ENCODE measurements around the gene SMIM43.
"Not testable (repeated sequence)": the region's sequence is repeated elsewhere in the genome, so short reads cannot be mapped to it uniquely, and the experiment has no call there.

The SMIM43 gene

DNA sequence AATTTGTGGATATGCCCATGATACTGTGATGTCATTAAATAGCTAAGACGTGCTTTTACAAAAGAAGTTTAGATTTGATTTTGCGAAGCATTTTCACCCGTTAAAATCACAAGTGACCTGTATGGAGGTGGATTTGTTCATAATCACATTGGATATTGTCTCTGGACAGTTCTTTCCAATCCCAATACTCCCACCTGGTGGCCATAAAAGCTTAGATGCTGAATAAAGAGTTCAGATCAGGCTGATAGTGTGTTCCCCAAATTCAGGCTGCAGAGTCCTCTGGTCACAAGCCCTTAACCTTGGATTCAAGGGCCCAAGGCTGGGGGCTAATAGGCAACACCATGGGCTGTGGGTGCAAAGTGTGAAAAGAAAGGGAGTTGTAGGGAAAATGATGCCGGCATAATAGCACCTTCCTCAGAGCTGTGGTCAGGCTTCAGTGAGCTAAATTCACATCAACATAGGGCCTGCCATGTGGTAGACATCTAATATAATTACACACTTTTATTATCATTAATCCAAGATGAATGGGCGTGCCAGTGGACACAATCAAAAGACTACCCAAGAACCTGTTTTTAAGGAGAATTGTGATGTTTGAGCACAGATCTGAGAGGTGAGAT is 28.1 kb downstream of the SMIM43 start:
- no peak for DNase-seq (ENCODE audit: low read depth)

DNA sequence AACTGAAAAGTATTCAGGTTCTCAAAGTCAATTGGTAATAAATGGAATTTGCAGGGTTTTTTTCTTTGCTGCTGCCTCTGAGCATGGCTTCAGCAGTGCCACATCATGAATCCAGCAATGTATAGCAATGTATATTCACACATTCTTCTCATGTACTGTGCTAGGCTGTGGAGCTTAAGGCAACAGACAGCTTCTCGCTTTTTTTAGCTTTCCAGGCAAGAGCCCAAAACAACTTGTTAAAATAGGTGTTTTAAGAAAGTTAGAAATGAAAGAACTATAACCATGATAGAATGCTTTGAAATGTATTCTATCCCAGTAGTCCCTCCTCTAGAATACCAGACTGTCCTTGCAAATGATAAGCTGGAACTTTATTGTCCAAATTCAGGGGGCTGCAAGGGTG is 30.4 kb downstream of the SMIM43 start:
- DNase-seq (ENCODE audit: low read depth): no peak

DNA sequence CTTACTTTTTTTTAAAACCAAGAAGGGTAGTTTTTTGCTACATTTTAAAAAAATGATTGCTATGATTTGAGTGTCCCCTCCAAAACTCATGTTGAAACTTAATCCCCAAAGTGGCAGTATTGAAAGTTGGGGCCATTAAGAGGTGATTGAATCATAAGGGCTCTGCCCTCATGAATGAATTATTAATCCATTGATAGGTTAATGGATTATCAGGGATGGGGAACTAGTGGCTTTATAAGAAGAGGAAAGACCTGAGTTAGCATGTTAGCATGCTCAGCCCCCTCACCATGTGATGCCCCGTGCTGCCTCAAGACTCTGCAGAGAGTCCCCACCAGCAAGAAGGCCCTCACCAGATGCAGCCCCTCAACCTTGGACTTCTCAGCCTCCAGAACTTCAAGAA is 31.0 kb downstream of the SMIM43 start:
- DNase-seq (ENCODE audit: low read depth): no peak

GRCh38 chr4:121729753-121730152 is 35.2 kb downstream of the SMIM43 start:
- not testable (repeated sequence) for DNase-seq (ENCODE audit: low read depth)

DNA sequence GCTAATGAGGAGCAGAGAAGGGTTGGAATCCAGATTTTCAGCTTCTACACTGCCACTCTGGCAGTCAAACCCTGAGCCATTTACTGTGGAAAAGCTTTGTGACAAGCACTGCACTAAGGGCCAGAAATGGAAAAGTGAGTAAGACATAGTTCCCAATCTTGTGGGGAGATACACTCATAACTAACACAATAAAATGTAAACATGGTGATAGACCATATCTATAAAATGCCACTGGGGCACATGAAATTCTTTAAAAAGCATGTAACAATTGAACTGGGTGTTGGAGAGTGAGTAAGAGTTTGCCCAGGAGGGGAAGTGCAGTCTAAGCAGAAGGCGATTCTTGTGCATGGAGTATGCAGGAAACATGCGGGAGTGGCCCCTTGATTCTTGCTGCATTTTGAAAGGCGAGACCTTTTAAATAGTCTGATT is 36.2 kb downstream of the SMIM43 start:
- no peak for DNase-seq (ENCODE audit: low read depth)

DNA sequence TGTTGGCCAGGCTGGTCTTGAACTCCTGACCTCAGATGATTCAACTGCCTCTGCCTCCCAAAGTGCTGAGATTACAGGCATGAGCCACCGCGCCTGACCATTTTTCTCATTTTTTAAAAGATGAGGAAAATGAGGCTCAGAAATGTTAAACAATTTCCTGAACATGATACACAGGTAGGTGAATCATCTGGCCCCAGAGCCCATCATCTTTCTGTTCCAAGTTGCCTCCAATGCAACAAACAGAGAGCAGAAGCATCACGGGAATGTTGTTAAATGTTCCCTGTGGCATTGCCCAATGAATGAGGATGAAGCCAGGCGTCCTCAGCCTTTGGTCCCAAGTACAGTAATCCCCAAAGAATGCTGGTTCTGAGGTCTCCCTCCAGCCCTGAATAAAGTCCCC is 36.9 kb downstream of the SMIM43 start:
- no peak for DNase-seq (ENCODE audit: low read depth)

DNA sequence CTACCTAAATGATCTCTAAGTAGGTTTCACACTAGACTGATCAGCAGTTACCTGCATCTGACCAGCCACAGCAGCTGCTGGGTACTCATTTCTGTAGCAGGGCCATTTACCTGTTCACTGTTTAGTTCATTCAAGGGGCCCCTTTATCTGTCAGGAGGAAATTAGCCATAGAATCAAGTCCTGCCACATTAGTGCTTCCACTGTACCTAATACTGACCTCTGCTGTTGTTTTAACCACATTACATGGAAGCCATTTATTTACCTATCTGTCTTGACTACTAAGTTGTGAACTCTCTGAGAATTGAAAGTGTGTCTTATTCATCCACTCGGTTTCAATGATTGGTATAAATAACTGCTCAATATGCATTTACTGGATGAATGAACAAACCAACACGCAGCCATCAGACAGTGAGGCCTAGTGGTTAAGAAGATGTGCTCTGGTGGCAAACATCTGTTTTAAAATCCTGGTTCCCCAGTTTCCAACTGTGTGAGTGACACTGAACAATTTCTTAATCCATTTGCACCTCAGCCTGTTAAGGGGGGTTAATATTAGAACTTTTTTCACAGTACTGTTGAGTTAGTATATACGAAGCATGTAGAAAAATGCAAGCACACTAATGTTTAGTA is 38.2 kb downstream of the SMIM43 start:
- no peak for DNase-seq (ENCODE audit: low read depth)

- DNase-seq (ENCODE audit: low read depth): no peak
These were observed 40.3 kb downstream of the SMIM43 start for GRCh38 chr4:121724671-121725070.

- no peak for DNase-seq (ENCODE audit: low read depth)
These were observed 43.3 kb downstream of the SMIM43 start for GRCh38 chr4:121721700-121722099.

- DNase-seq (ENCODE audit: low read depth): no peak
These were observed 44.9 kb downstream of the SMIM43 start for GRCh38 chr4:121720109-121720508.

GRCh38 chr4:121717680-121718237 is 47.2 kb downstream of the SMIM43 start:
- no peak for DNase-seq (ENCODE audit: low read depth)

- no peak for DNase-seq (ENCODE audit: low read depth)
These were observed 50.4 kb downstream of the SMIM43 start for GRCh38 chr4:121714548-121714947.

GRCh38 chr4:121712783-121713182 is 52.2 kb downstream of the SMIM43 start:
- no peak for DNase-seq (ENCODE audit: low read depth)

- no peak for DNase-seq (ENCODE audit: low read depth)
These were observed 52.8 kb downstream of the SMIM43 start for GRCh38 chr4:121712001-121712651.

GRCh38 chr4:121711263-121712000 is 53.5 kb downstream of the SMIM43 start:
- no peak for DNase-seq (ENCODE audit: low read depth)

DNA sequence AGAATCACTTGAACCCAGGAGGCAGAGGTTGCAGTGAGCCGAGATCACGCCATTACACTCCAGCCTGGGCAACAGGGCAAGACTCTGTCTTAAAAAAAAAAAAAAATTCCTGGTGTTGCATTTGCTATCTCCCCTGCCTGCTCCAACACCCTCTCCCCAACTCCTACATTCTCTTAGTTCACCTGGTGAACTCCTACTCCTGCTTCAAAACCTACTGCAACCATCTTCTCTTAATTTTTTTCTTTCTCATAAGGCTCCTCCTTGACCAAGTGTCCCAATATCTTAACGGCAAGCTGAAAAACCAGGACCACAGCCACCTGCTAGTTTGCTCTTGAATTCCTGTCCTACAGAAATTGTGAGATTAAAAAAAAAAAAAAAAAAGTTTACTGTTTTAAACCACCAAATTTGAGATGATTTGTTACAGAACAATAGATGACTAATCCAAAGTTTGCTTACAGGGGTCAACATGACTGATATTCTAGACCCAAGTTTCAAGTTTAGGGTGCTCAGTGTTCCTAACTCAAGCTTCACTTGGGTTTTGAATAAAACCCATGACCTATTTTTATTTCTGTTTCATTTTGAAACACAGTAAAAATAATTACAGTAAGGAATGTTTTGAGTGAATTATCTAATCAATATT is 55.1 kb downstream of the SMIM43 start:
- DNase-seq (ENCODE audit: low read depth): no peak
